PC-3 (cell line): Measurements from ENCODE around the gene GAMT.

ENCODE experiments used
- CTCF ChIP-seq: fragments of 300-600 bp; sonication (generic); conservative IDR thresholded peaks from 2 replicates; pipeline ENCODE4 v1.5.1; 2017; ENCODE audit warnings: antibody characterized with exemption, low read depth, mild to moderate bottlenecking, low read length
- EZH2phosphoT487 ChIP-seq: fragments of 300-600 bp; sonication (generic); IDR thresholded peaks from 2 replicates; pipeline ENCODE4 v1.6.1; 2018; ENCODE audit warnings: mild to moderate bottlenecking, antibody characterized with exemption, low read length, borderline replicate concordance

- no peak for TF ChIP-seq CTCF
- TF ChIP-seq EZH2phosphoT487: no peak
Measured at GRCh38 chr19:1425902-1426301, 24.6 kb upstream of the GAMT start.
